Small intestine (tissue), 7 donors: ENCODE measurements around the gene HOXA11. TPM values are rescaled to one million over a fixed set of nuclear protein-coding genes. Genes with fewer than 3 reads are reported as not detected.
A peak's percentile ranks its signal among the peaks of the same experiment; 100 is the strongest.

ENCODE experiments used
- DNase-seq, 2 donors: peaks; one replicate each; pipeline versions ENCODE4 v3.0.0 to v3.0.0-alpha.2; 2013
- FAIRE-seq: peaks from 2 replicates; lab custom pipeline; 2012; peaks lifted over from hg19 to GRCh38; lab: Jason Lieb, UNC
- H3K27ac ChIP-seq, 3 donors: one replicate each; pipeline ENCODE4 v1.5.1; 2013; ENCODE audit warnings: low read length in 2 of 3, mild to moderate bottlenecking in 2 of 3, control low read depth in 1 of 3, inconsistent platforms in 1 of 3, low read depth in 1 of 3, moderate library complexity in 1 of 3
- H3K27me3 ChIP-seq, 3 donors: one replicate each; pipeline ENCODE4 v1.6.1; 2013; ENCODE audit warnings: low read length in 3 of 3, inconsistent platforms in 1 of 3; ENCODE audit not compliant: control insufficient read depth in 3 of 3, insufficient read depth in 3 of 3
- H3K36me3 ChIP-seq, 3 donors: one replicate each; pipeline ENCODE4 v1.6.1; 2013; ENCODE audit warnings: low read length in 3 of 3, inconsistent platforms in 1 of 3, low read depth in 1 of 3, mild to moderate bottlenecking in 1 of 3, moderate library complexity in 1 of 3; ENCODE audit not compliant: control insufficient read depth in 3 of 3, insufficient read depth in 2 of 3
- H3K4me1 ChIP-seq, 3 donors: one replicate each; pipeline ENCODE4 v1.6.1; 2013; ENCODE audit warnings: low read length in 2 of 3, inconsistent platforms in 1 of 3, low read depth in 1 of 3, mild to moderate bottlenecking in 1 of 3, moderate library complexity in 1 of 3; ENCODE audit not compliant: control insufficient read depth in 3 of 3, insufficient read depth in 2 of 3
- H3K4me3 ChIP-seq, 3 donors: one replicate each; pipeline ENCODE4 v1.5.1; 2013; ENCODE audit warnings: low read length in 3 of 3, control low read depth in 1 of 3, inconsistent platforms in 1 of 3, low read depth in 1 of 3, mild to moderate bottlenecking in 1 of 3, moderate library complexity in 1 of 3
- H3K9me3 ChIP-seq, 2 donors: one replicate each; pipeline ENCODE4 v1.6.1; 2013; ENCODE audit warnings: low read depth in 1 of 2, low read length in 1 of 2; ENCODE audit not compliant: control insufficient read depth in 2 of 2, insufficient read depth in 1 of 2
- WGBS, 3 donors: extraction: QIAGEN DNeasy Blood & Tissue Kit; methylation state at CpG; one replicate each; pipeline ENCODE4 v1.1.7; 2013; 5-methylcytosine and 5-hydroxymethylcytosine counted together
- polyA plus RNA-seq, 4 donors: library from polyadenylated mRNA; stranded (reverse) in 3 of 4; unstranded in 1 of 4; fragments of 200-250 nt in 3 of 4; fragments of 120-200 nt in 1 of 4; gene quantifications; one replicate each; pipeline versions ENCODE4 v1.2.1 to v1.2.3, GENCODE V29; 2013
- donor health status: healthy with polysubstance abuse.
- donor health status: control.
- donor health status: control.
- donor health status: Bipolar disorder and iron deficiency.
- donor health status: healthy.

HOXA11 gene
- polyA plus RNA-seq, 4 donors = 0.04 TPM; not detected in 3

DNA sequence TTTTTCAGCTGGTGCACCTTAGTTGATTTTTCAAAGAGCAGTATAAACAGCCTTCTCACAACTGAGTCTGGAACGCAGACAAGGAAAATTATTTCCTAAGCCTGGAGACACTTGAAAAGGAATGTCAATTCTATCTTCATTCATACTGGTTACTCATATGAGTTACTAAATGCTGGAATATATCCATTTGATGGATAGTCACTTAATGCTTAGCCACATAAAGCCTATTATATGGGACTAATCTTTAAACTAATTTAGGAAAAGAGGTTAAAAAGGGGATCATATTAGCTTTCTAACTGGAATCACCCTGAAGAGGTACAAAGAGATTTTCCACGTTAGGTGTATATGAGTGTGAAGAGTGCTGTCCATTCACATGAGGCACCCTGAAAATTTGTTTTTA lies 52.8 kb downstream of the HOXA11 start:
- H3K27ac ChIP-seq = peak overlapping the region in 1 of 3 donors; percentile 61
- H3K4me3 ChIP-seq = no peak overlapping the region
- FAIRE-seq (no peak), DNase-seq (no peak)
- H3K36me3 ChIP-seq = peaks cover 0 to 4% (median 0%) of the 10 kb centered on the region in 3 donors
- H3K9me3 ChIP-seq = no peaks in the 10 kb centered on the region
- H3K4me1 ChIP-seq = peaks cover 0 to 59% (median 9%) of the 10 kb centered on the region in 3 donors
- H3K27me3 ChIP-seq = peaks cover 0 to 6% (median 0%) of the 10 kb centered on the region in 3 donors
- 71 to 79% (median 76%) methylated on average over 2 of the region's 2 CpGs for WGBS, 3 donors

DNA sequence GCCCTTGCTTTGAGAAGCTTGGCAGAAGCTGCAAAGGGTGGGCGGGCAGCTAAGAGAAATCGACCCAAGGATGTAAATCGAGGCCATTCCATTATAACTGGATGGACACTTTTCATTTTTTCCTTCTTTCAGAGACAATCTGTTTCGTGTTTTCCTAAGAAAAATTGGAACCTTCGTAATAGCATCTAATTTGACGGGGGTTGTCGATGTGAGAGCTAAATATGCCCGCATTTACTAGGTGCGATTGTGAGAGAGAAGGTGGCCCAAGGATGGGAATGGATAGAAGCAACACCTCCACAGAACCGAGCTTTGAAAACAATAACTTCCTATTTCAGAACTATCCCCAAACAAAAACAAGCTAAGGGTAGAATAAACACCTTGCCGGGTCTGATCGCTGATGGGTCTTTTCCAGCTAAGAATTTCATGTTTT lies 53.6 kb downstream of the HOXA11 start:
- H3K4me3 ChIP-seq = peak overlapping the region in 2 of 3 donors; percentile 70 to 85
- no peak for DNase-seq
- H3K4me1 ChIP-seq = peaks cover 0 to 54% (median 9%) of the 10 kb centered on the region in 3 donors
- H3K36me3 ChIP-seq = peaks cover 0 to 4% (median 0%) of the 10 kb centered on the region in 3 donors
- peaks cover 0 to 6% (median 0%) of the 10 kb centered on the region in 3 donors for H3K27me3 ChIP-seq
- H3K9me3 ChIP-seq = no peaks in the 10 kb centered on the region
- WGBS, 3 donors = 44 to 52% (median 46%) methylated on average over 12 of the region's 12 CpGs
- no peak for FAIRE-seq
- peak overlapping the region; percentile 63 to 87 (median 85) for H3K27ac ChIP-seq

Other genes starting within 250 kb of the HOXA11 start
- 1 to 10 TPM in 1 of 4 donors, under 1 TPM in 2, not detected in 1; 0.49 to 4.5 (median 0.81) TPM for gene HOXA1, start 89.2 kb downstream of the HOXA11 start, polyA plus RNA-seq
- gene HOXA2, start 82.5 kb downstream of the HOXA11 start, polyA plus RNA-seq = 1 to 10 TPM in 1 of 4 donors, under 1 TPM in 1, not detected in 2; 0.97 to 6.9 TPM
- gene HOXA4, start 54.5 kb downstream of the HOXA11 start, polyA plus RNA-seq = 10 to 100 TPM in 1 of 4 donors, 1 to 10 TPM in 2, not detected in 1; 2.4 to 15.3 (median 7.9) TPM
- gene HOXA5, start 41.6 kb downstream of the HOXA11 start, polyA plus RNA-seq = 10 to 100 TPM in 1 of 4 donors, 1 to 10 TPM in 2, under 1 TPM in 1; 0.45 to 44.0 (median 5.1) TPM
- 10 to 100 TPM in 1 of 4 donors, under 1 TPM in 2, not detected in 1; 0.46 to 29.7 (median 0.81) TPM for gene HOXA6, start 37.5 kb downstream of the HOXA11 start, polyA plus RNA-seq
- 10 to 100 TPM in 1 of 4 donors, 1 to 10 TPM in 1, under 1 TPM in 2; 0.45 to 47.4 (median 1.9) TPM for gene HOXA3, start 32.6 kb downstream of the HOXA11 start, polyA plus RNA-seq
- 10 to 100 TPM in 1 of 4 donors, 1 to 10 TPM in 2, not detected in 1; 1.1 to 16.9 (median 1.9) TPM for gene HOXA7, start 28.6 kb downstream of the HOXA11 start, polyA plus RNA-seq
- gene HOXA9, start 19.7 kb downstream of the HOXA11 start, polyA plus RNA-seq = 10 to 100 TPM in 1 of 4 donors, under 1 TPM in 1, not detected in 2; 0.28 to 74.3 TPM
- 10 to 100 TPM in 1 of 4 donors, under 1 TPM in 1, not detected in 2; 0.06 to 19.8 TPM for gene HOXA10, start 10.9 kb downstream of the HOXA11 start, polyA plus RNA-seq
- under 1 TPM in 1 of 4 donors, not detected in 3; 0.01 TPM for gene HOXA13, start 14.9 kb upstream of the HOXA11 start, polyA plus RNA-seq
- not detected for gene EVX1, start 57.6 kb upstream of the HOXA11 start, polyA plus RNA-seq